CD4-positive, alpha-beta T cell (primary cell): ENCODE measurements around the gene STRBP. TPM values are rescaled to one million over a fixed set of nuclear protein-coding genes. Genes with fewer than 3 reads are reported as not detected.

Source experiments
- ATAC-seq: fragments of 200-7000 bp; cut with Tn5 transposase; one replicate; pipeline ENCODE4 v1.10.0; 2022; ENCODE audit warnings: mild to moderate bottlenecking; ENCODE audit not compliant: poor library complexity
- CTCF ChIA-PET: fragments of 350-600 bp; sonication (Branson Sonifier 250); formaldehyde crosslinking; loops from one replicate; lab custom pipeline; 2021; ENCODE audit warnings: antibody characterized with exemption, inconsistent platforms; lab: Charles Lee
- POLR2A ChIA-PET: fragments of 350-600 bp; sonication (Branson Sonifier 250); formaldehyde crosslinking; loops from one replicate; lab custom pipeline; 2021; ENCODE audit warnings: antibody characterized with exemption, inconsistent platforms; lab: Charles Lee
- DNase-seq, 14 experiments: peaks; one replicate each; pipeline ENCODE4 v3.0.0-alpha.2; 2013 to 2020; ENCODE audit warnings: mixed read lengths in 2 of 14
- H3K27ac ChIP-seq, 2 donors: one replicate each; pipeline versions ENCODE4 v1.5.1 to v1.7.0; 2013; ENCODE audit warnings: low read length in 2 of 2, low read depth in 1 of 2, mild to moderate bottlenecking in 1 of 2
- H3K27me3 ChIP-seq, 2 experiments: 1 replicate in 1 of 2; 2 replicates in 1 of 2; pipeline versions ENCODE4 v1.6.1 to v1.7.0; 2013; ENCODE audit warnings: low read length in 2 of 2, control low read depth in 1 of 2, mild to moderate bottlenecking in 1 of 2, moderate library complexity in 1 of 2; ENCODE audit not compliant: insufficient read depth in 2 of 2, control insufficient read depth in 1 of 2
- H3K36me3 ChIP-seq: one replicate; pipeline ENCODE4 v1.6.1; 2013; ENCODE audit warnings: low read length, control low read depth; ENCODE audit not compliant: insufficient read depth
- H3K4me1 ChIP-seq: one replicate; pipeline ENCODE4 v1.6.1; 2013; ENCODE audit warnings: low read length, control low read depth; ENCODE audit not compliant: insufficient read depth
- H3K4me3 ChIP-seq: one replicate; pipeline ENCODE4 v1.5.1; 2013; ENCODE audit warnings: mild to moderate bottlenecking, low read length, moderate library complexity
- H3K9me3 ChIP-seq, 2 experiments: 1 replicate in 1 of 2; 2 replicates in 1 of 2; pipeline versions ENCODE4 v1.6.1 to v1.7.0; 2013; ENCODE audit warnings: low read length in 2 of 2, mild to moderate bottlenecking in 2 of 2, control low read depth in 1 of 2, moderate library complexity in 1 of 2; ENCODE audit not compliant: control insufficient read depth in 1 of 2, insufficient read depth in 1 of 2
- H3K27ac Mint-ChIP-seq: one replicate; pipeline ENCODE4 v1.8.0; 2020; ENCODE audit warnings: mixed read lengths
- H3K27me3 Mint-ChIP-seq: one replicate; pipeline ENCODE4 v1.8.0; 2021; ENCODE audit warnings: mixed read lengths
- H3K36me3 Mint-ChIP-seq: one replicate; pipeline ENCODE4 v1.8.0; 2021; ENCODE audit warnings: low read depth, mixed read lengths
- H3K4me1 Mint-ChIP-seq: one replicate; pipeline ENCODE4 v1.8.0; 2021; ENCODE audit warnings: low read depth, mixed read lengths
- H3K4me3 Mint-ChIP-seq: one replicate; pipeline ENCODE4 v1.8.0; 2020; ENCODE audit warnings: mild to moderate bottlenecking, mixed read lengths
- H3K9me3 Mint-ChIP-seq: one replicate; pipeline ENCODE4 v1.8.0; 2020; ENCODE audit warnings: mixed read lengths
- CTCF ChIP-seq: fragments of 200-600 bp; IDR thresholded peaks from one replicate; pipeline ENCODE4 v1.8.0; 2022; ENCODE audit warnings: antibody characterized with exemption, mild to moderate bottlenecking
- intact Hi-C, 2 experiments: fragments of 100-400 bp; cut with DNase I in 1 of 2; cut with micrococcal nuclease in 1 of 2; formaldehyde crosslinking; loops; one replicate each; pipeline versions ENCODE4 v1.15.1 to v1.9.0; 2023 to 2025; cut with DNase I, micrococcal nuclease
- total RNA-seq, 174 experiments: library from RNA in 2 of 174; stranded (reverse) in 2 of 174; gene quantifications; one replicate each; pipeline ENCODE4 v1.2.3 and lab custom pipeline; 2021 to 2026

STRBP gene
- total RNA-seq, 2 experiments from 2014 or later: 10.9 to 12.0 TPM

GRCh38 chr9:123089040-123089439 is 179.3 kb downstream of the STRBP start:
- ATAC-seq (no peak), DNase-seq (no peak)
- POLR2A ChIA-PET: no interaction called here
- H3K36me3 Mint-ChIP-seq: peaks cover 88% of the 10 kb centered on the region
- CTCF ChIA-PET: interaction anchor here (1.4 kb wide), 1 partner anchor 136 kb away, joined by 3 read pairs; no protein-coding TSS in a partner anchor
- Histone ChIP-seq H3K4me3 (no peak overlapping the region), H3K36me3 (peaks cover 49% of the 10 kb centered on the region), H3K9me3 (no peaks in the 10 kb centered on the region), H3K27ac (no peak overlapping the region), H3K4me1 (no peaks in the 10 kb centered on the region), H3K27me3 (no peaks in the 10 kb centered on the region)
- H3K27me3 Mint-ChIP-seq: no peaks in the 10 kb centered on the region
- no peak overlapping the region for H3K27ac Mint-ChIP-seq
- no peaks in the 10 kb centered on the region for H3K4me1 Mint-ChIP-seq
- intact Hi-C loops: loop anchor here in 1 of 2 experiments (10.0 kb wide), 1 partner anchor 136 kb away; no protein-coding TSS in a partner anchor
- no peak overlapping the region for H3K4me3 Mint-ChIP-seq
- no peak for TF ChIP-seq CTCF
- H3K9me3 Mint-ChIP-seq: no peaks in the 10 kb centered on the region

GRCh38 chr9:123087359-123087888 is 181.0 kb downstream of the STRBP start:
- H3K36me3 Mint-ChIP-seq: peaks cover 88% of the 10 kb centered on the region
- no peak overlapping the region for H3K27ac ChIP-seq
- H3K9me3 ChIP-seq: no peaks in the 10 kb centered on the region
- H3K9me3 Mint-ChIP-seq: no peaks in the 10 kb centered on the region
- H3K27me3 Mint-ChIP-seq: no peaks in the 10 kb centered on the region
- peaks cover 57% of the 10 kb centered on the region for H3K36me3 ChIP-seq
- TF ChIP-seq CTCF: no peak
- H3K4me1 ChIP-seq: no peaks in the 10 kb centered on the region
- intact Hi-C loops: loop anchor here in 1 of 2 experiments (10.0 kb wide), 1 partner anchor 137 kb away; no protein-coding TSS in a partner anchor
- H3K27me3 ChIP-seq: no peaks in the 10 kb centered on the region
- CTCF ChIA-PET: no interaction called here
- POLR2A ChIA-PET: no interaction called here
- no peaks in the 10 kb centered on the region for H3K4me1 Mint-ChIP-seq
- H3K4me3 Mint-ChIP-seq: no peak overlapping the region
- no peak overlapping the region for H3K4me3 ChIP-seq
- DNase-seq: no peak
- no peak for ATAC-seq
- no peak overlapping the region for H3K27ac Mint-ChIP-seq

GRCh38 chr9:123085916-123086315 is 182.5 kb downstream of the STRBP start:
- intact Hi-C loops: loop anchor here in 1 of 2 experiments (10.0 kb wide), 1 partner anchor 139 kb away; no protein-coding TSS in a partner anchor
- Mint-ChIP-seq H3K27ac (no peak overlapping the region), H3K9me3 (no peaks in the 10 kb centered on the region), H3K36me3 (peaks cover 87% of the 10 kb centered on the region), H3K27me3 (no peaks in the 10 kb centered on the region), H3K4me3 (no peak overlapping the region), H3K4me1 (no peaks in the 10 kb centered on the region)
- DNase-seq: no peak
- no peak for ATAC-seq
- H3K27me3 ChIP-seq: no peaks in the 10 kb centered on the region
- POLR2A ChIA-PET: no interaction called here
- no peak for TF ChIP-seq CTCF
- peaks cover 59% of the 10 kb centered on the region for H3K36me3 ChIP-seq
- no peak overlapping the region for H3K4me3 ChIP-seq
- H3K4me1 ChIP-seq: no peaks in the 10 kb centered on the region
- no peaks in the 10 kb centered on the region for H3K9me3 ChIP-seq
- H3K27ac ChIP-seq: no peak overlapping the region
- CTCF ChIA-PET: interaction anchor here (2.3 kb wide), 1 partner anchor 264 kb away, joined by 10 read pairs; no protein-coding TSS in a partner anchor
